ENCODE measurements around the gene AP3B1. TPM values are rescaled to one million over a fixed set of nuclear protein-coding genes. Genes with fewer than 3 reads are reported as not detected.

AP3B1 gene
- total RNA-seq, 3 donors from 2014 or later: 29.2 to 34.7 (median 31.2) TPM

- Mint-ChIP-seq H3K9me3 (no peaks in the 10 kb centered on the region), H3K4me3 (no peak overlapping the region), H3K4me1 (ENCODE audit: low read depth) (peaks cover 3% of the 10 kb centered on the region), H3K36me3 (ENCODE audit: insufficient read depth) (peaks cover 27% of the 10 kb centered on the region), H3K27me3 (ENCODE audit: low read depth) (no peaks in the 10 kb centered on the region)
- no peak for DNase-seq
- no peak for ATAC-seq
Observed at GRCh38 chr5:78243639-78244038, 50.9 kb downstream of the AP3B1 start.

GRCh38 chr5:78243091-78243490 lies 51.4 kb downstream of the AP3B1 start:
- H3K36me3 Mint-ChIP-seq (ENCODE audit: insufficient read depth): peaks cover 28% of the 10 kb centered on the region
- no peaks in the 10 kb centered on the region for H3K27me3 Mint-ChIP-seq (ENCODE audit: low read depth)
- H3K4me1 Mint-ChIP-seq (ENCODE audit: low read depth): peaks cover 3% of the 10 kb centered on the region
- no peak overlapping the region for H3K4me3 Mint-ChIP-seq
- ATAC-seq (no peak), DNase-seq (no peak)
- no peaks in the 10 kb centered on the region for H3K9me3 Mint-ChIP-seq

- Mint-ChIP-seq H3K4me1 (ENCODE audit: low read depth) (peaks cover 3% of the 10 kb centered on the region), H3K27me3 (ENCODE audit: low read depth) (no peaks in the 10 kb centered on the region), H3K36me3 (ENCODE audit: insufficient read depth) (peaks cover 28% of the 10 kb centered on the region), H3K4me3 (no peak overlapping the region), H3K9me3 (no peaks in the 10 kb centered on the region)
- DNase-seq (no peak), ATAC-seq (no peak)
Observed at GRCh38 chr5:78242001-78242400, 52.5 kb downstream of the AP3B1 start.

DNA sequence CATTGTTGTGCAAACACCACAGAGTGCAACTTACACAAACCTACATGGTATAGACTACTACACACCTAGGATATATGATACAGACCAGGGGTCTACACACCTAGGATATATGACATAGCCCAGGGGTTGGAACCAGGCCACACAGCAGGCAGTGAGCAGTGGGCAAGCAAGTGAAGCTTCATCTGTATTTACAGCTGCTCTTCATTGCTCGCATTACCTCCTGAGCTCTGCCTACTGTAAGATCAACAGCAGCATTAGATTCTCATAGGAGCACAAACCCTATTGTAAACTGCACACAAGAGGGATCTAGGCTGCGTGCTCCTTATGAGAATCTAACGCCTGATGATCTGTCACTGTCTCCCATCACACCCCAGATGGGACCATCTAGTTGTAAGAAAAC lies 56.6 kb downstream of the AP3B1 start:
- peaks cover 7% of the 10 kb centered on the region for H3K4me1 Mint-ChIP-seq (ENCODE audit: low read depth)
- H3K36me3 Mint-ChIP-seq (ENCODE audit: insufficient read depth): peaks cover 23% of the 10 kb centered on the region
- DNase-seq (no peak), ATAC-seq (no peak)
- no peaks in the 10 kb centered on the region for H3K27me3 Mint-ChIP-seq (ENCODE audit: low read depth)
- H3K9me3 Mint-ChIP-seq: no peaks in the 10 kb centered on the region
- no peak overlapping the region for H3K4me3 Mint-ChIP-seq

GRCh38 chr5:78236046-78236445 lies 58.5 kb downstream of the AP3B1 start:
- Mint-ChIP-seq H3K4me3 (no peak overlapping the region), H3K4me1 (ENCODE audit: low read depth) (peaks cover 7% of the 10 kb centered on the region), H3K9me3 (no peaks in the 10 kb centered on the region), H3K27me3 (ENCODE audit: low read depth) (no peaks in the 10 kb centered on the region), H3K36me3 (ENCODE audit: insufficient read depth) (peaks cover 26% of the 10 kb centered on the region)
- no peak for ATAC-seq
- DNase-seq: no peak

DNA sequence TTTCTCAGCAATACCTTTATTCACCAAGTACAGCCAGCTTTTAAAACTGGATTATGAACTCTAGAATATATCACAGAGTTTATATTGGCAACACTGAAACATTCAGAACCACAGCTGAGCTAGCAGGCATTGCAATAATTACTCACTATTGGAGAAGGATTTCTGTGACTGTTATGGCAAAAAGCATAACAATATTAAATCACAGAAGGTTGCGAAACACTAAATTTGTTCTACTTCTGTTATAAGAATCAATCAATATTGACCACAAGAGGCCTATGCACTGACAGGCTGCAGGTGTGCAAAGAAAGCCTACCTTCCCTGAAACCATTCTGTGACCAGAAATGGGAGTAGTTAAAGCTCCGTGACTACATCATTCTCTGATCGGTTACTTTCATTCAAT lies 59.2 kb downstream of the AP3B1 start:
- H3K27me3 Mint-ChIP-seq (ENCODE audit: low read depth): no peaks in the 10 kb centered on the region
- H3K36me3 Mint-ChIP-seq (ENCODE audit: insufficient read depth): peaks cover 22% of the 10 kb centered on the region
- DNase-seq: no peak
- H3K4me3 Mint-ChIP-seq: no peak overlapping the region
- no peaks in the 10 kb centered on the region for H3K9me3 Mint-ChIP-seq
- peaks cover 9% of the 10 kb centered on the region for H3K4me1 Mint-ChIP-seq (ENCODE audit: low read depth)
- no peak for ATAC-seq

DNA sequence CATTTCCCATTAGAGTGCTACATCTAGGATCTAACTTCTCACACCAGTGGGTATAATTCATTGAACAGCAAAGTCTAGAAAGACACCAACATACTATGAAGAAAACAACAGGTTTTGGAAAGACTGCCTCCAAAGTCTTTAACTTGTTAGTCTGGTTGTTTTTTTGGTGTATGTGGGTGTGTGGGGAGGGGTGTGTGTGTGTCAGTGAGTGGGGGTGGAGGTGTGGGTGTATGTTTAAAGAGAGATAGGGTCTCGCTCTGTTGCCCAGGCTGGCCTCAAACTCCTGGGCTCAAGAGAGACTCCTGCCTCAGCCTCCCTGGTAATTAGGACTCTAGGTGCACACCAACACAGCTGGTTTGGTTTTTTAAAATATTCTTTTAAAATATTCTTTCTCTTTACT lies 59.7 kb downstream of the AP3B1 start:
- H3K27me3 Mint-ChIP-seq (ENCODE audit: low read depth): no peaks in the 10 kb centered on the region
- H3K4me1 Mint-ChIP-seq (ENCODE audit: low read depth): peaks cover 9% of the 10 kb centered on the region
- H3K36me3 Mint-ChIP-seq (ENCODE audit: insufficient read depth): peaks cover 17% of the 10 kb centered on the region
- H3K4me3 Mint-ChIP-seq: no peak overlapping the region
- DNase-seq (no peak), ATAC-seq (no peak)
- H3K9me3 Mint-ChIP-seq: no peaks in the 10 kb centered on the region

GRCh38 chr5:78232163-78232562 lies 62.3 kb downstream of the AP3B1 start:
- H3K9me3 Mint-ChIP-seq: no peaks in the 10 kb centered on the region
- no peaks in the 10 kb centered on the region for H3K27me3 Mint-ChIP-seq (ENCODE audit: low read depth)
- no peak overlapping the region for H3K4me3 Mint-ChIP-seq
- no peak for DNase-seq
- H3K4me1 Mint-ChIP-seq (ENCODE audit: low read depth): peaks cover 9% of the 10 kb centered on the region
- no peak for ATAC-seq
- peaks cover 10% of the 10 kb centered on the region for H3K36me3 Mint-ChIP-seq (ENCODE audit: insufficient read depth)

DNA sequence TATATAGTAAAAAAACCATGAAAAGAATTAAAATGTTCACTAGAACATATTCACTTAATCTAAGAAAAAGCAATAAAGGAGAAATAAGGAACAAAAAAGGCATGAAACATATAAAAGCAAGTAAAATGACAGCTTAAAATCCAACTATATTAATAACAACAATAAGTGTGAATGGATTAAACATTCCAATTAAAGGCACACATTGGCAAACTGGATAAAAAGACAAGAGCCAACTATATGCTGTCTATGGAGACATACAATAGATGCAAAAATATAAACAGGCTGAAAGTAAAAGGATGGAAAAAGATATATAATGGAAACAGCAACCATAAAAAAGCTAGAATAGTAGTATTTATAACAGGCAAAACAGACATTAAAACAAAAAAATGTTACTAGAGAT lies 70.1 kb downstream of the AP3B1 start:
- Mint-ChIP-seq H3K36me3 (ENCODE audit: insufficient read depth) (peaks cover 43% of the 10 kb centered on the region), H3K27me3 (ENCODE audit: low read depth) (no peaks in the 10 kb centered on the region), H3K4me3 (no peak overlapping the region), H3K4me1 (ENCODE audit: low read depth) (peaks cover 8% of the 10 kb centered on the region), H3K9me3 (no peaks in the 10 kb centered on the region)
- ATAC-seq (no peak), DNase-seq (no peak)

DNA sequence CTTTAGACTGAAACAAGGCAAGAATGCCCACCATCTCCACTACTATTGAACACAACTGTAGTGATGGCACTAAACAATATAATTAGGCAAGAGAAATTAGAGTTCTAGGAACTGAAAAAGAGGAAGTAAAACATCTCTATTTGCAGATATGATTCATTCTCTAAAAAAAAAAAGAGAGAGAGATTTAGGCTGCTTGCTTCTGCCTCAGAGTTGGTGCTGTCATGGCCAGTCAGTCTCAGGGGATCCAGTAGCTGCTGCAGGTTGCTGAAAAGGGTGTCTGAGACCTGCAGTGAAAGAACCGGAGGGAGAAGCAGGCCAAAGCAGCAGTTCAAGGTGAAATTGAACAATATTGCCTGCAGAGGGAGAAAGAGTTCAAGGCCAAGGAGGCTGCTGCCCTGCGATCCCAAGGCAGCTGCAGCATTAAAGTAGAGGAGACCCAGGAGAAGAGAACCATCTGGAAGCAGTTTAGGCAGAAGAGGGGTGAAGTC lies 72.5 kb downstream of the AP3B1 start:
- Mint-ChIP-seq H3K4me1 (ENCODE audit: low read depth) (peaks cover 8% of the 10 kb centered on the region), H3K4me3 (no peak overlapping the region), H3K36me3 (ENCODE audit: insufficient read depth) (peaks cover 47% of the 10 kb centered on the region), H3K27me3 (ENCODE audit: low read depth) (no peaks in the 10 kb centered on the region), H3K9me3 (no peaks in the 10 kb centered on the region)
- ATAC-seq (no peak), DNase-seq (no peak)

- Mint-ChIP-seq H3K4me3 (no peak overlapping the region), H3K9me3 (no peaks in the 10 kb centered on the region), H3K27me3 (ENCODE audit: low read depth) (no peaks in the 10 kb centered on the region), H3K4me1 (ENCODE audit: low read depth) (peaks cover 8% of the 10 kb centered on the region), H3K36me3 (ENCODE audit: insufficient read depth) (peaks cover 45% of the 10 kb centered on the region)
- DNase-seq: no peak
- ATAC-seq: no peak
Observed at GRCh38 chr5:78221467-78221866, 73.0 kb downstream of the AP3B1 start.

GRCh38 chr5:78215972-78216371 lies 78.5 kb downstream of the AP3B1 start:
- ATAC-seq: no peak
- H3K27me3 Mint-ChIP-seq (ENCODE audit: low read depth): no peaks in the 10 kb centered on the region
- DNase-seq: no peak
- no peaks in the 10 kb centered on the region for H3K4me1 Mint-ChIP-seq (ENCODE audit: low read depth)
- no peaks in the 10 kb centered on the region for H3K9me3 Mint-ChIP-seq
- H3K36me3 Mint-ChIP-seq (ENCODE audit: insufficient read depth): peaks cover 25% of the 10 kb centered on the region
- H3K4me3 Mint-ChIP-seq: no peak overlapping the region

DNA sequence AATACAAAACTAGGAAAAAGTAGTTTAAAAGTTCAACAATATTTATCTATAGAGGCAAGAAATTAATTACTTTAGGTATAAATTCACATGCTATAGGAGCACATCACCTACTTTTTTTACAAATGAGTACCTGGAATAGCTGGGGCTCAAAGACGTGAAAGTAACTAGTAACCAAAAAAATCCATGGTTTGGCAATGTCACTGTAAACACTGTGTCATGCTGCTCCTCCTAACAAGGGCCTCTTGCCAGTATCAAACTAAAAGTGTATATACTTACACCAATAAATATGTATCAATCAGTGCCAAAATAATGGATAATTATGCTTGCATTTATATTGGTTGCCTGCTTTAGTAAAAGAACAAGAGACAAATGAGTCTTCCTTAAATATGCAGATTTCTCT lies 78.9 kb downstream of the AP3B1 start:
- no peak for DNase-seq
- peaks cover 24% of the 10 kb centered on the region for H3K36me3 Mint-ChIP-seq (ENCODE audit: insufficient read depth)
- no peak for ATAC-seq
- no peaks in the 10 kb centered on the region for H3K27me3 Mint-ChIP-seq (ENCODE audit: low read depth)
- no peaks in the 10 kb centered on the region for H3K9me3 Mint-ChIP-seq
- no peak overlapping the region for H3K4me3 Mint-ChIP-seq
- no peaks in the 10 kb centered on the region for H3K4me1 Mint-ChIP-seq (ENCODE audit: low read depth)

DNA sequence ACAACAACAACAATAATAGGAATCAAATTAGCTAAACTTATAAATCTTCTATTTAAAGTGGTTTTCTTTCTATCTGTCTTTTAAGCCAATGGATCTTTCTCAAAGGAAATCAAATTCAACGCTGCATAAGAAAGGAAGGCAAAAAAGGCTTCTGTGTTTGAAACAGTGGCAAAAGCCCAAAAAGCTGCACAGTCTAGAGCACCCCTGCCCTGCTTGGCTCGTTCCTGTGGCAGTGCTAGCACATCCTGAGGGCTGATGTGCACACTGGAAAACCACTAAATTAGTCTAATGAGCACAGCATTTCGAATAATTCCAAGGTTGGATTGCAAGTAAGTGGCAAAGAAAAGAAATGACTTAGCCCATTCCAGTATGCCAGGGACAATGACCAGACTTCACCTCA lies 80.7 kb downstream of the AP3B1 start:
- H3K27me3 Mint-ChIP-seq (ENCODE audit: low read depth): no peaks in the 10 kb centered on the region
- H3K36me3 Mint-ChIP-seq (ENCODE audit: insufficient read depth): peaks cover 18% of the 10 kb centered on the region
- no peaks in the 10 kb centered on the region for H3K9me3 Mint-ChIP-seq
- H3K4me1 Mint-ChIP-seq (ENCODE audit: low read depth): no peaks in the 10 kb centered on the region
- no peak for ATAC-seq
- DNase-seq: no peak
- no peak overlapping the region for H3K4me3 Mint-ChIP-seq

DNA sequence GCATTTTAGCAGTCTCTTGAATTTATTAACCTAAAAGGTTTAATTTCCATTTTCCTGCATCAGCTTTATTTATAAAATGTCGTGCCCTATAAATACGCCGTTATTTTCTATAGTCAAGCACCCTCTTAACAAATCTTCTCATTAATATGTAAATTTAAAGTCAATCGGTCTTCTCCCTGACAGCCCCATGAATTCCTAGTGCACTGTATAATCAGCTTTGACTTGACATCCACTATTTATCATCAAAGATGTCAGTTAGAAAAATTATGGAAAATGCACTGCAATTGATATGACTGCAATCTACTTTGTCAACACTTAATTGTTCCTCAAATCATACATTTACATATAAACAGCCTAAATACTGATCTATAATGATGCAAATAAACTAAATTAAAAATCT lies 83.4 kb downstream of the AP3B1 start:
- no peak for DNase-seq
- Mint-ChIP-seq H3K9me3 (no peaks in the 10 kb centered on the region), H3K4me1 (ENCODE audit: low read depth) (no peaks in the 10 kb centered on the region), H3K4me3 (no peak overlapping the region), H3K27me3 (ENCODE audit: low read depth) (no peaks in the 10 kb centered on the region), H3K36me3 (ENCODE audit: insufficient read depth) (peaks cover 24% of the 10 kb centered on the region)
- no peak for ATAC-seq

GRCh38 chr5:78204241-78204640 lies 90.3 kb downstream of the AP3B1 start:
- Mint-ChIP-seq H3K9me3 (peaks cover 8% of the 10 kb centered on the region), H3K36me3 (ENCODE audit: insufficient read depth) (peaks cover 42% of the 10 kb centered on the region), H3K27me3 (ENCODE audit: low read depth) (no peaks in the 10 kb centered on the region), H3K4me1 (ENCODE audit: low read depth) (peaks cover 1% of the 10 kb centered on the region), H3K4me3 (no peak overlapping the region)
- DNase-seq (no peak), ATAC-seq (no peak)

Measured in activated T-cell treated with anti-CD3 and anti-CD28 coated beads, Interleukin-2, amount 50 U/mL, for 4 hours (primary cell).